Neuronal stem cell (in vitro differentiated cells): ENCODE data around the gene FLACC1.

Experiments
- DNase-seq: peaks from one replicate; pipeline ENCODE4 v3.0.0-alpha.2; 2013; ENCODE audit warnings: low spot score
- H2AFZ ChIP-seq: one replicate; pipeline ENCODE4 v1.6.1; 2013; ENCODE audit warnings: mild to moderate bottlenecking, low read length, inconsistent platforms
- H2AK5ac ChIP-seq: 2 replicates; pipeline ENCODE4 v1.6.1; 2013; ENCODE audit warnings: low read depth, mild to moderate bottlenecking, inconsistent platforms, low read length, moderate library complexity, mixed read lengths
- H2BK120ac ChIP-seq: 2 replicates; pipeline ENCODE4 v1.6.1; 2013; ENCODE audit warnings: low read depth, mild to moderate bottlenecking, inconsistent platforms, low read length, moderate library complexity, mixed read lengths
- H2BK12ac ChIP-seq: one replicate; pipeline ENCODE4 v1.6.1; 2013; ENCODE audit warnings: low read length, inconsistent platforms
- H2BK15ac ChIP-seq: 2 replicates; pipeline ENCODE4 v1.6.1; 2013; ENCODE audit warnings: mild to moderate bottlenecking, low read length, inconsistent platforms, mixed read lengths
- H2BK5ac ChIP-seq: one replicate; pipeline ENCODE4 v1.6.1; 2013; ENCODE audit warnings: inconsistent platforms, mild to moderate bottlenecking, low read length, moderate library complexity
- H3K14ac ChIP-seq: one replicate; pipeline ENCODE4 v1.6.1; 2013; ENCODE audit warnings: low read length, inconsistent platforms
- H3K18ac ChIP-seq: 2 replicates; pipeline ENCODE4 v1.6.1; 2013; ENCODE audit warnings: low read length, inconsistent platforms
- H3K23ac ChIP-seq: 2 replicates; pipeline ENCODE4 v1.6.1; 2013; ENCODE audit warnings: low read depth, mild to moderate bottlenecking, mixed read lengths, low read length, inconsistent platforms; ENCODE audit not compliant: poor library complexity
- H3K27ac ChIP-seq: replicated peaks from 3 replicates; pipeline ENCODE4 v1.5.1; 2013; ENCODE audit warnings: low read length, inconsistent platforms
- H3K27me3 ChIP-seq, 3 experiments: 2 replicates each; pipeline ENCODE4 v1.6.1; 2013; ENCODE audit warnings: low read length in 3 of 3, mild to moderate bottlenecking in 2 of 3, inconsistent platforms in 1 of 3, low read depth in 1 of 3, mixed read lengths in 1 of 3, moderate library complexity in 1 of 3; ENCODE audit not compliant: control insufficient read depth in 3 of 3, insufficient read depth in 3 of 3
- H3K36me3 ChIP-seq, 2 donors: replicated peaks in 1 of 2; 2 replicates each; pipeline ENCODE4 v1.6.1; 2013; ENCODE audit warnings: low read length in 2 of 2; ENCODE audit not compliant: control insufficient read depth in 2 of 2, insufficient read depth in 2 of 2
- H3K4ac ChIP-seq: 2 replicates; pipeline ENCODE4 v1.6.1; 2013; ENCODE audit warnings: inconsistent platforms, mild to moderate bottlenecking, low read length, moderate library complexity
- H3K4me1 ChIP-seq, 2 donors: 1 replicate in 1 of 2; 2 replicates in 1 of 2; pipeline ENCODE4 v1.6.1; 2013; ENCODE audit warnings: low read length in 2 of 2, low read depth in 1 of 2; ENCODE audit not compliant: control insufficient read depth in 2 of 2, insufficient read depth in 1 of 2
- H3K4me2 ChIP-seq: one replicate; pipeline ENCODE4 v1.6.1; 2013; ENCODE audit warnings: mild to moderate bottlenecking, low read length, inconsistent platforms; ENCODE audit not compliant: insufficient read depth, poor library complexity, severe bottlenecking
- H3K4me3 ChIP-seq, 2 donors: 2 replicates each; pipeline ENCODE4 v1.5.1; 2013; ENCODE audit warnings: low read length in 2 of 2, mild to moderate bottlenecking in 2 of 2, inconsistent platforms in 1 of 2, moderate library complexity in 1 of 2
- H3K79me1 ChIP-seq: one replicate; pipeline ENCODE4 v1.6.1; 2013; ENCODE audit warnings: low read depth, mild to moderate bottlenecking, inconsistent platforms, low read length, moderate library complexity
- H3K9ac ChIP-seq: one replicate; pipeline ENCODE4 v1.6.1; 2013; ENCODE audit warnings: mild to moderate bottlenecking, low read depth, low read length, inconsistent platforms; ENCODE audit not compliant: poor library complexity
- H3K9me3 ChIP-seq, 2 donors: replicated peaks in 1 of 2; 2 replicates each; pipeline versions ENCODE3 to v1.6.1; 2013; ENCODE audit warnings: low read length in 2 of 2, mild to moderate bottlenecking in 2 of 2, inconsistent platforms in 1 of 2, low read depth in 1 of 2, mixed read lengths in 1 of 2, moderate library complexity in 1 of 2; ENCODE audit not compliant: control insufficient read depth in 2 of 2, insufficient read depth in 1 of 2
- H4K8ac ChIP-seq: one replicate; pipeline ENCODE4 v1.6.1; 2013; ENCODE audit warnings: low read depth, mild to moderate bottlenecking, inconsistent platforms, low read length, moderate library complexity
- H4K91ac ChIP-seq: one replicate; pipeline ENCODE4 v1.6.1; 2013; ENCODE audit warnings: low read length, low read depth, mild to moderate bottlenecking, inconsistent platforms; ENCODE audit not compliant: poor library complexity
- WGBS, 2 donors: extraction: QIAGEN DNeasy Blood & Tissue Kit; methylation state at CpG; one replicate each; pipeline ENCODE4 v1.1.7; 2013; ENCODE audit warnings: missing lambda C conversion rate in 2 of 2, mixed read lengths in 1 of 2; ENCODE audit not compliant: insufficient read length in 2 of 2, insufficient replicate concordance in 1 of 2; ENCODE audit errors: extremely low coverage in 2 of 2; 5-methylcytosine and 5-hydroxymethylcytosine counted together

Gene FLACC1

DNA sequence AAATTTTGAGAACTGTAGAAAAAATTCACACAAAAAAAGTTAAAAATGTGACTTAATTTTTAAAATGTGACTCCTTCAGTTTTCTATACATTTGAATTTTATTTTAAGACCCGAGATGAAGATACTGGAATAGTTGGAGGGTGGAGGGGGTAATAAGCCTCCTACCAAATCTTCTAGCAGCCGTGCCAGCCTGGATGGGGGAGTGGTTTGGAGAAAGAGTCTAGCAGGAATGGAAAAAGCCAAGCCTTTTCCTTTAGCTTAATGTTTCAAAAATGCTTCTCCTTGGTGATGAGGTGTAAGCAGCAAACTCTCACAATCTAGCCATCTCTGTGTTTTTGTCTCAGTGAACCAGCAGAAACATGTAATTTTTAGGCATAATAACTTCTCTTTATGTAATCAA, 82.1 kb downstream of the FLACC1 start:
- H3K18ac ChIP-seq: no peak overlapping the region
- H2AK5ac ChIP-seq: no peak overlapping the region
- H2BK5ac ChIP-seq: no peak overlapping the region
- H4K8ac ChIP-seq: no peak overlapping the region
- DNase-seq: no peak
- H3K4me1 ChIP-seq: no peaks in the 10 kb centered on the region
- peaks cover 0 to 16% of the 10 kb centered on the region in 2 donors for H3K36me3 ChIP-seq
- H2AFZ ChIP-seq: no peak overlapping the region
- H3K27ac ChIP-seq: no peak overlapping the region
- no peak overlapping the region for H4K91ac ChIP-seq
- no peak overlapping the region for H3K14ac ChIP-seq
- H3K27me3 ChIP-seq: no peaks in the 10 kb centered on the region
- H3K23ac ChIP-seq: no peak overlapping the region
- H2BK12ac ChIP-seq: no peak overlapping the region
- no peak overlapping the region for H3K9ac ChIP-seq
- no peaks in the 10 kb centered on the region for H3K79me1 ChIP-seq
- H3K4ac ChIP-seq: no peak overlapping the region
- no peak overlapping the region for H3K4me3 ChIP-seq
- H2BK15ac ChIP-seq: no peak overlapping the region
- WGBS, 2 donors: no CpG with 5 or more reads among the region's 2 CpGs
- H3K9me3 ChIP-seq: no peaks in the 10 kb centered on the region
- H2BK120ac ChIP-seq: no peak overlapping the region
- H3K4me2 ChIP-seq: no peak overlapping the region

DNA sequence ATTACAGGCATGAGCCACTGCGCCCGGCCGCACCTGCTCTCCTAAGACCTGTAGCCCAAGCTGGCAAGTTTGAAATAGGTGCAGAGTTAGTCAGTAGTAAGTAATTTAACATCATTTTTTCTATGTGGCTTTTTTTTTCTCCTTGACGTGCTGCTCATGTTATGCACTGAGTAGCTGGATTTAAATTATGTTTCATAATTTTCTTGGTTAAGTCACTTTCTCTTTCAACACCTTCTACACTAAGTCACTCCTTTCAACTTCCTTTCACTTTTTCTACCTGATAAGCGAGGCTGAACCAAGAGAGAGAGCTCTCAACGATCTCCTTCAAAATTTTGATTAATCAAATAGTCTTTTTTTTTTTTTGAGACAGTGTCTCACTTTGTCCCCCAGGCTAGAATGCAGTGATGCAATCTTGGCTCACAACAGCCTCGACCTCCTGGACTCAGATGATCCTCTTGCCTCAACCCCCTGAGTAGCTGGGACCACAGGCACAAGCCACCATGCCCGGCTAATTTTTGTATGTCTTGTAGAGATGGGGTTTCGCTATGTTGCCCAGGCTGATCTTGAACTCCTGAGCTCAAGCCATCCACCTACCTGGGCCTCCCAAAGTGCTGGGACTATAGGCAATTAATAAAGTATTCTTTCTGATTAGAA, 83.7 kb downstream of the FLACC1 start:
- no CpG with 5 or more reads among the region's 9 CpGs for WGBS, 2 donors

DNA sequence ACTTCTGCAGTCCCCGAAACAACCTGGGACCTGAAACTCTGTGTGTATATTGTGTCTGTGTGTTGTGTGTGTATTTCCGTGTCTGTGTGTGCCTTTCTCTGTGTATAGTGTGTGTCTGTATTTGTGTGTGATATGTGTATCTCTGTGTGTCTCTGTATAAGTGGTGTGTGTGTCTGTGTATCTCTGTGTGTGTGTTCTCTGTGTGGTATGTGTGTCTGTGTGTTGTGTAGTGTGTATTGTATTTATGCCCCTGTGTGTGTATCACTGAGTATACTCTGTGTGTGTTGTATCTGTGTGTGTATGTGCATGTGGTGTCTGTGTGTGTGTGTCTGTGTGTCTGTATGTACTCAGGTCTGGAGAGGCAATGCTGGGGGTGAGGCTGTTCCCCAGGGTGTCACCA, 85.2 kb downstream of the FLACC1 start:
- H3K9ac ChIP-seq: no peak overlapping the region
- H3K14ac ChIP-seq: peak overlapping the region; percentile 9
- no peak overlapping the region for H3K27ac ChIP-seq
- WGBS, 2 donors: no CpG with 5 or more reads among the region's 2 CpGs
- H2BK120ac ChIP-seq: no peak overlapping the region
- no peak overlapping the region for H2AK5ac ChIP-seq
- H2AFZ ChIP-seq: no peak overlapping the region
- no peaks in the 10 kb centered on the region for H3K4me1 ChIP-seq
- H3K79me1 ChIP-seq: no peaks in the 10 kb centered on the region
- no peak overlapping the region for H2BK15ac ChIP-seq
- H2BK12ac ChIP-seq: no peak overlapping the region
- no peaks in the 10 kb centered on the region for H3K27me3 ChIP-seq
- DNase-seq: no peak
- H4K8ac ChIP-seq: peak overlapping the region; percentile 78
- H3K4ac ChIP-seq: no peak overlapping the region
- no peak overlapping the region for H4K91ac ChIP-seq
- H3K9me3 ChIP-seq: no peaks in the 10 kb centered on the region
- H3K23ac ChIP-seq: peak overlapping the region; percentile 11
- no peak overlapping the region for H3K18ac ChIP-seq
- no peak overlapping the region for H3K4me2 ChIP-seq
- H2BK5ac ChIP-seq: no peak overlapping the region
- H3K36me3 ChIP-seq: peaks cover 0 to 13% of the 10 kb centered on the region in 2 donors
- H3K4me3 ChIP-seq: no peak overlapping the region

More for the DNA sequence above, 83.7 kb downstream of the FLACC1 start:
- Histone ChIP-seq H2BK15ac (no peak overlapping the region), H3K36me3 (peaks cover 0 to 13% of the 10 kb centered on the region in 2 donors), H4K8ac (no peak overlapping the region), H3K4me1 (no peaks in the 10 kb centered on the region), H2BK12ac (no peak overlapping the region), H3K27me3 (no peaks in the 10 kb centered on the region), H3K79me1 (no peaks in the 10 kb centered on the region), H2AK5ac (no peak overlapping the region), H3K4ac (no peak overlapping the region), H2BK120ac (no peak overlapping the region), H3K14ac (no peak overlapping the region), H3K9me3 (no peaks in the 10 kb centered on the region), H3K23ac (no peak overlapping the region), H3K4me2 (no peak overlapping the region), H2AFZ (no peak overlapping the region), H3K4me3 (no peak overlapping the region), H4K91ac (no peak overlapping the region), H3K18ac (no peak overlapping the region), H3K9ac (no peak overlapping the region), H2BK5ac (no peak overlapping the region), H3K27ac (no peak overlapping the region)
- DNase-seq: no peak

DNA sequence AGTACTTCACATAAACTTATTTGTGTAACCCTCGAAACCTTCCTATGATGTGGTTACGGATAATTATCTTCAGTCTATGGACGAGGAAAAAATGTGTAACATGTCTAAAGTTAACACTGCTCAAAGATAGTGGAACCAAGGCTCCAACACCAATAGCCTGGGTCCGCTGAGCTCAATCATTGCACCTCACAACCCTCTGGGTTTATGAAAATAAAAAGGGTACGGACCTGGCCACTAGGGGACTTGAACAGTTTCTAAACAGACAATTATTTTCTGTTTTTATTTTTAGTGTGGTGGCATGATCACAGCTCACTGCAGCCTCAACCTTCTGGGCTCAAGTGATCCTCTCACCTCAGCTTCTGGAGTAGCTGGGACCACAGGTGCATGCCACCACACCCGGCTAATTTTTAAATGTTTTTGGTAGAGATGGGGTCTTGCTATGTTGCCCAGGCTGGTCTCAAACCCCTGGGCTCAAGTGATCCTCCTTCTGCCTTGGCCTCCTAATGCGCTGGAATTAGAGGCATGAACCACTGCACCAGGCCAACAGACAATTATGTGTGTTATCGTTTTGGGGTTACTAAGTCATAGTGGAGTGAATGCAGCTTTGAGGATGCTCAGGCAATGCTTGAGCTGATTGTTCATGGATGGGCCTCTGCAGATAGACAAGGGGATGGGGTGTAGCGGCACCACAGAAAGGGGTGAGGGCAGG, 86.7 kb downstream of the FLACC1 start:
- H3K79me1 ChIP-seq: no peaks in the 10 kb centered on the region
- H2BK12ac ChIP-seq: no peak overlapping the region
- H3K9ac ChIP-seq: no peak overlapping the region
- no peak overlapping the region for H4K8ac ChIP-seq
- no peak overlapping the region for H2BK5ac ChIP-seq
- H2AK5ac ChIP-seq: no peak overlapping the region
- no peaks in the 10 kb centered on the region for H3K9me3 ChIP-seq
- H3K14ac ChIP-seq: no peak overlapping the region
- H3K36me3 ChIP-seq: peaks cover 0 to 4% of the 10 kb centered on the region in 2 donors
- no peak overlapping the region for H2AFZ ChIP-seq
- no peak overlapping the region for H3K27ac ChIP-seq
- no peak overlapping the region for H3K23ac ChIP-seq
- no peak overlapping the region for H3K18ac ChIP-seq
- no peak overlapping the region for H3K4me2 ChIP-seq
- DNase-seq: no peak
- no peak overlapping the region for H3K4ac ChIP-seq
- WGBS, 2 donors: no CpG with 5 or more reads among the region's 9 CpGs
- H4K91ac ChIP-seq: no peak overlapping the region
- no peak overlapping the region for H3K4me3 ChIP-seq
- no peaks in the 10 kb centered on the region for H3K27me3 ChIP-seq
- no peak overlapping the region for H2BK120ac ChIP-seq
- H3K4me1 ChIP-seq: no peaks in the 10 kb centered on the region
- no peak overlapping the region for H2BK15ac ChIP-seq
